ENCODE data around the gene WDR45B. TPM values are rescaled to one million over a fixed set of nuclear protein-coding genes. Genes with fewer than 3 reads are reported as not detected.
A peak's percentile ranks its signal among the peaks of the same experiment; 100 is the strongest.

The WDR45B gene
- total RNA-seq (10 to 100 TPM; 46.8 to 64.6 TPM), polyA plus RNA-seq (ENCODE audit: insufficient read length in 6 of 6) (10 to 100 TPM; 77.0 to 93.1 (median 83.9) TPM)
- long read RNA-seq, donor 1, transcript WDR45B-201 (10 exons, 2,587 nt), result major isoform, 16 of 28 reads
- long read RNA-seq, donor 1, partial matches to known transcripts, result 10 of 28 reads
- long read RNA-seq, donor 1, other reads (novel, unspliced or antisense), result 0 of 28 reads
- long read RNA-seq, donor 2, transcript WDR45B-201 (10 exons, 2,587 nt), result major isoform, 13 of 21 reads
- long read RNA-seq, donor 2, partial matches to known transcripts, result 6 of 21 reads
- long read RNA-seq, donor 2, other reads (novel, unspliced or antisense), result 0 of 21 reads
- long read RNA-seq, donor 3, transcript WDR45B-201 (10 exons, 2,587 nt), result major isoform, 18 of 20 reads
- long read RNA-seq, donor 3, partial matches to known transcripts, result 0 of 20 reads
- long read RNA-seq, donor 3, other reads (novel, unspliced or antisense), result 0 of 20 reads
- long read RNA-seq, donor 4, transcript WDR45B-201 (10 exons, 2,587 nt), result major isoform, 6 of 8 reads
- long read RNA-seq, donor 4, partial matches to known transcripts, result 0 of 8 reads
- long read RNA-seq, donor 4, other reads (novel, unspliced or antisense), result 2 of 8 reads
- long read RNA-seq, donor 5, transcript WDR45B-201 (10 exons, 2,587 nt), result major isoform, 10 of 18 reads
- long read RNA-seq, donor 5, partial matches to known transcripts, result 7 of 18 reads
- long read RNA-seq, donor 5, other reads (novel, unspliced or antisense), result 0 of 18 reads
- long read RNA-seq, donor 6, transcript WDR45B-201 (10 exons, 2,587 nt), result major isoform, 9 of 10 reads
- long read RNA-seq, donor 6, partial matches to known transcripts, result 0 of 10 reads
- long read RNA-seq, donor 6, other reads (novel, unspliced or antisense), result 0 of 10 reads
- long read RNA-seq, donor 7, transcript WDR45B-201 (10 exons, 2,587 nt), result major isoform, 9 of 9 reads
- long read RNA-seq, donor 7, partial matches to known transcripts, result 0 of 9 reads
- long read RNA-seq, donor 7, other reads (novel, unspliced or antisense), result 0 of 9 reads
- long read RNA-seq, donor 8, transcript WDR45B-201 (10 exons, 2,587 nt), result major isoform, 7 of 10 reads
- long read RNA-seq, donor 8, partial matches to known transcripts, result 0 of 10 reads
- long read RNA-seq, donor 8, other reads (novel, unspliced or antisense), result 0 of 10 reads
- long read RNA-seq, donor 9, partial matches to known transcripts, result 0 of 1 reads
- long read RNA-seq, donor 9, other reads (novel, unspliced or antisense), result 0 of 1 reads
- long read RNA-seq, donor 10, partial matches to known transcripts, result 0 of 3 reads
- long read RNA-seq, donor 10, other reads (novel, unspliced or antisense), result 1 of 3 reads
- long read RNA-seq, donor 11, result 0 reads
- long read RNA-seq, donor 12, transcript WDR45B-201 (10 exons, 2,587 nt), result major isoform, 18 of 24 reads
- long read RNA-seq, donor 12, partial matches to known transcripts, result 5 of 24 reads
- long read RNA-seq, donor 12, other reads (novel, unspliced or antisense), result 0 of 24 reads

DNA sequence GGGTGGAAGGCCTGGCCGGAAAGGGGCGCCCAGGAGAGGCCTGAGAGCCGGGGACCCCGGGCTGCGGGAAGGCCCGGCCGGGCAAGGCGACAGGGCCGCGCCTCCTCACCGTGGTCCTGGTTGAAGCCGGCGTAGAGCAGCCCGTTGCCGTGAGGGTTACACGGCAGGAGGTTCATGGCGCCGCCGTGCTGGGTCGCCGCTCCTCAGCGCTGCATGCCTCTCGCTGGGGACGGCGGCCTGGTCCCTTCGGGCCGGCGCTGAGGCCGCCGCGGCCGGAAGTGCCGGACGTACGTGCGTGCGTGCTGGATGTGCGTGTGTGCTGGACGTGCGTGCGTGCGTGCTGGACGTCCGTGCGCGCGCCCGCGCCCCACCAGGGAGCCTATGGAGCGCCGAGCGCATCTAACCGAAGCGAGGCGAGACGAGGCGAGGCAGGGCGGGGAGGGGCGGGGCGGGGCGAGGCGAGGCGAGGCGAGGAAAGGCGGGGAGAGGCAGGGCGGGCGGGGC is at the start of gene WDR45B:
WDR45B (minus strand) TSS at position 280 of the 504 bp plus-strand sequence; CDS start at position 176, 104 bp downstream.
- Histone ChIP-seq H3K27ac (peak within 1 kb of the TSS; percentile 92 to 95), H3K4me1 (peaks cover 5 to 25% of the 10 kb centered on the region in 2 donors), H3K27me3 (no peaks in the 10 kb centered on the region), H3K4me3 (peak within 1 kb of the TSS; percentile 83 to 100), H3K36me3 (peaks cover 0 to 16% of the 10 kb centered on the region in 2 donors), H3K9me3 (no peaks in the 10 kb centered on the region)
- DNase-seq, result peak; percentile 95 to 99 (median 96)
- ATAC-seq, result peak; percentile 97
- TF ChIP-seq, protein P1, sequence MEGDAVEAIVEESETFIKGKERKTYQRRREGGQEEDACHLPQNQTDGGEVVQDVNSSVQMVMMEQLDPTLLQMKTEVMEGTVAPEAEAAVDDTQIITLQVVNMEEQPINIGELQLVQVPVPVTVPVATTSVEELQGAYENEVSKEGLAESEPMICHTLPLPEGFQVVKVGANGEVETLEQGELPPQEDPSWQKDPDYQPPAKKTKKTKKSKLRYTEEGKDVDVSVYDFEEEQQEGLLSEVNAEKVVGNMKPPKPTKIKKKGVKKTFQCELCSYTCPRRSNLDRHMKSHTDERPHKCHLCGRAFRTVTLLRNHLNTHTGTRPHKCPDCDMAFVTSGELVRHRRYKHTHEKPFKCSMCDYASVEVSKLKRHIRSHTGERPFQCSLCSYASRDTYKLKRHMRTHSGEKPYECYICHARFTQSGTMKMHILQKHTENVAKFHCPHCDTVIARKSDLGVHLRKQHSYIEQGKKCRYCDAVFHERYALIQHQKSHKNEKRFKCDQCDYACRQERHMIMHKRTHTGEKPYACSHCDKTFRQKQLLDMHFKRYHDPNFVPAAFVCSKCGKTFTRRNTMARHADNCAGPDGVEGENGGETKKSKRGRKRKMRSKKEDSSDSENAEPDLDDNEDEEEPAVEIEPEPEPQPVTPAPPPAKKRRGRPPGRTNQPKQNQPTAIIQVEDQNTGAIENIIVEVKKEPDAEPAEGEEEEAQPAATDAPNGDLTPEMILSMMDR (IDR thresholded peaks at IDR 0.05), result no peak
- intact Hi-C loops (cut with DNase I), result no loop called here

DNA sequence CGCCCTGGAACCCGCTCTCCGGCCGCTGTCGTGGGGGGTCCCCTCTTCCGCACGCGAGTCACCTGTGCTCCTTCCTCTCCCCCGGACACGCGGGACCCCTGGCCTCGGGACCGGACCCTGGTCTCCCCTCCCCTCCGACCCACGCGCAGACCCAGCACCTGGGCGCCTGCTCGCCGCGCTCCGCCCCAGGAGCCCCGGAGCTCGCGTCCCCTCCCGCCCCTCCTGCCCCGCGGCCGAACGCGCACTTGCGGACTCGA is 49.5 kb upstream of the WDR45B start:
- peak overlapping the region; percentile 60 to 63 for H3K4me3 ChIP-seq
- DNase-seq, result peak in 1 of 4 donors; percentile 83
- H3K36me3 ChIP-seq, result no peaks in the 10 kb centered on the region
- peaks cover 0 to 23% of the 10 kb centered on the region in 2 donors for H3K27me3 ChIP-seq
- TF ChIP-seq, protein P1 (IDR thresholded peaks at IDR 0.05), result no peak
- peaks cover 5 to 22% of the 10 kb centered on the region in 2 donors for H3K4me1 ChIP-seq
- no peak overlapping the region for H3K27ac ChIP-seq
- no peak for ATAC-seq
- intact Hi-C loops (cut with DNase I), result no loop called here
- H3K9me3 ChIP-seq, result peaks cover 0 to 14% of the 10 kb centered on the region in 2 donors

DNA sequence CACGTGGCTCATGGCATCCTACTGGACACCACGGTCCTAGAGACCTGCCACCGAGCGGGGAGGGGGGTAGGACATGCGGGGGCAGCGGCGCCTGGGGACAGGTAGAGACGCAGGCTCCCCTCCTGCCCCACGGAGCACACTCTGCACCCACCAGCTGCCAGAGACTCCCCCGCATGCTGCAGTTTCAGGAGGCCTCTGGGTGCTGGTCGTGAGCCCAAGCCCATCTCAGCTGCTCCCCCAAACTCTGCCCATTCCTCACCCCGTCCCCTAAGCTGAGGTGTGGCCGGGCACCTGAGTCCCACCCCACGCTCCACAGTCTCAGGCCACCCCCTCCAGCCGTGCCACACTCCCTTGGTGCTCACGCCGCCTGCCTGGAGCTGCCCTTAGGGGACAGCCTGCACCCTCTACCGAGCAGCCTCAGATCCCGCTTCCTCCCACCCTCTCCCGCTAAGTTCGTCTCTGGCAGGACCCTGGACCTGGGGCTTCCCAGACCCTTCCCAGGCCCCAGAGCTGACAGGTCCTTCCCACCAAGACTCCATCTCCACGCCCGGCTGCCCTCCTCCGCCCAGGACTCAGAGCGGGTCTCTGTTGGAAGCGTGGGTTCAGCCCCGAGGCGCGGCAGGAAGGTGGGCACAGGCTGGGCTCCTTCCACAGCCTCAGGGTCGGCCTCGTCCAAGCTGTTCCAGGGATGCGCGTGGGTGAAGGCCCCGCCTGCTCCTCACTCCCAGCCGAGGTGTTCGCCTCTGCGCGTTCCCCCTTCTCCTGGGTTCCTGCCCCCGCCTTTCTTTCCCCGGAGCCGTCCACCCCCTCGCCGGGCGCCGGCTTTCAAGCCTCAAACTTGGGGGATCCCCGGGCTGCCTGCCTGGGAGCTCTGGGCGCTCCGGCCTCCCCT is 48.9 kb upstream of the WDR45B start:
- Histone ChIP-seq H3K4me1 (peaks cover 5 to 22% of the 10 kb centered on the region in 2 donors), H3K36me3 (no peaks in the 10 kb centered on the region), H3K4me3 (peak overlapping the region; percentile 60 to 63), H3K27me3 (peaks cover 0 to 23% of the 10 kb centered on the region in 2 donors), H3K9me3 (peaks cover 0 to 14% of the 10 kb centered on the region in 2 donors), H3K27ac (no peak overlapping the region)
- intact Hi-C loops (cut with DNase I), result no loop called here
- DNase-seq (peak in 1 of 4 donors; percentile 68), ATAC-seq (no peak)
- TF ChIP-seq, protein P1 (IDR thresholded peaks at IDR 0.05), result no peak

DNA sequence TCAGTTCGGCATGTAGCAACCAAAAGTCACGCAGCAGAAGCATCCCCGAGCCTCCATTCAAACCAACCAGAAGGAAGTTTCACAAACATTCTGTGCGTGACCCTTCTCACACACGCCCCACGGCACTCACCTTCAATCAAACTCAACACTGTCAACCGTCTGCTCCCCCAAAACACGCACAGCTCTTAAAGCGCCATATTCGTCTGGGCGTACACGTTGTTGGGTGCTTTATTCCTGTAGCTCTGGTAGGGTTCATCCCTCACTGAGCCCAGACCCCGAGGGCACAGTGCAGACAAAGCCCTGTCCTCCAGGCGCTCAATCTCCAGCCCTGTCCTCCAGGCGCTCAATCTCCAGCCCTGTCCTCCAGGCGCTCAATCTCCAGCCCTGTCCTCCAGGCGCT is 48.0 kb upstream of the WDR45B start:
- no peak for ATAC-seq
- intact Hi-C loops (cut with DNase I), result no loop called here
- Histone ChIP-seq H3K4me1 (peaks cover 5 to 22% of the 10 kb centered on the region in 2 donors), H3K4me3 (no peak overlapping the region), H3K9me3 (peaks cover 0 to 14% of the 10 kb centered on the region in 2 donors), H3K36me3 (no peaks in the 10 kb centered on the region), H3K27ac (no peak overlapping the region), H3K27me3 (peaks cover 0 to 23% of the 10 kb centered on the region in 2 donors)
- TF ChIP-seq, protein P1 (IDR thresholded peaks at IDR 0.05), result no peak
- no peak for DNase-seq
